Heart left ventricle (tissue), 16 donors: ENCODE data around the gene ARRDC4. TPM values are rescaled to one million over a fixed set of nuclear protein-coding genes. Genes with fewer than 3 reads are reported as not detected.

Experiments
- ATAC-seq, 4 donors: fragments of 200-7000 bp; cut with Tn5 transposase; one replicate each; pipeline ENCODE4 v1.9.1; 2020 to 2022; ENCODE audit warnings: moderate library complexity in 4 of 4, mild to moderate bottlenecking in 3 of 4, moderate number of reproducible peaks in 1 of 4
- DNase-seq, 5 donors: peaks; one replicate each; pipeline ENCODE4 v3.0.0-alpha.2; 2020
- H3K27ac ChIP-seq, 12 donors: fragments of 200-600 bp; sonication (generic) in 4 of 12; one replicate each; pipeline versions ENCODE4 v1.5.0 to v1.8.0; 2016 to 2022; ENCODE audit warnings: mild to moderate bottlenecking in 2 of 12
- H3K27me3 ChIP-seq, 9 donors: fragments of 200-600 bp; sonication (generic) in 2 of 9; one replicate each; pipeline versions ENCODE4 v1.5.1 to v1.8.0; 2016 to 2022; ENCODE audit warnings: mild to moderate bottlenecking in 3 of 9
- H3K36me3 ChIP-seq, 9 donors: fragments of 200-600 bp; sonication (generic) in 2 of 9; one replicate each; pipeline versions ENCODE4 v1.5.0 to v1.8.0; 2018 to 2022; ENCODE audit warnings: mild to moderate bottlenecking in 2 of 9
- H3K4me1 ChIP-seq, 12 donors: fragments of 200-600 bp; sonication (generic) in 4 of 12; one replicate each; pipeline versions ENCODE4 v1.5.0 to v1.8.0; 2016 to 2022; ENCODE audit warnings: mild to moderate bottlenecking in 3 of 12
- H3K4me3 ChIP-seq, 12 donors: fragments of 200-600 bp; sonication (generic) in 4 of 12; one replicate each; pipeline versions ENCODE4 v1.5.0 to v1.8.0; 2017 to 2022; ENCODE audit warnings: mild to moderate bottlenecking in 9 of 12, moderate library complexity in 4 of 12
- H3K9me3 ChIP-seq, 12 donors: fragments of 200-600 bp; sonication (generic) in 4 of 12; one replicate each; pipeline versions ENCODE4 v1.5.0 to v1.8.0; 2016 to 2022; ENCODE audit warnings: mild to moderate bottlenecking in 1 of 12
- POLR2A ChIP-seq, 2 donors: fragments of 450-650 bp; IDR thresholded peaks; one replicate each; pipeline ENCODE4 v1.6.1; 2017; ENCODE audit warnings: antibody characterized with exemption in 2 of 2, mild to moderate bottlenecking in 2 of 2, moderate library complexity in 2 of 2
- WGBS, 4 donors: extraction: QIAGEN DNeasy Blood & Tissue Kit in 2 of 4; methylation state at CpG; one replicate each; pipeline versions ENCODE4 v1.1.5 to v1.1.7; 2013 to 2018; 5-methylcytosine and 5-hydroxymethylcytosine counted together
- intact Hi-C, 10 donors: fragments of 100-400 bp; cut with DNase I; formaldehyde crosslinking; loops; one replicate each; pipeline versions ENCODE4 v1.11.1 to v1.14.2; 2022
- polyA plus RNA-seq, 2 donors: library from polyadenylated mRNA; stranded (reverse); fragments of 200-250 nt; gene quantifications; one replicate each; pipeline ENCODE4 v1.2.3, GENCODE V29; 2013
- total RNA-seq, 9 donors: library from RNA; depleted of rRNA in 2 of 9; stranded (reverse); fragments of >200 nt in 2 of 9; fragmentation: NEBNext Ultra II Directional in 3 of 9; extraction: Animal tissue kit (Norgen Biotek cat#: 25700) in 3 of 9; gene quantifications; one replicate each; pipeline versions ENCODE4 v1.1.0 to v1.2.4, GENCODE V29; 2016 to 2023
- TF ChIP-seq, protein P1 (sequence below), 12 donors: fragments of 200-600 bp; sonication (generic) in 4 of 12; IDR thresholded peaks; one replicate each; pipeline versions ENCODE4 v1.5.0 to v1.8.0; 2018 to 2022; ENCODE audit warnings: antibody characterized with exemption in 12 of 12, mild to moderate bottlenecking in 5 of 12
- donor health status: ischemic (EF 13 %, LVEDD 7.1; RV severe dilation, severe dysfunction).
- donor health status: healthy with polysubstance abuse.
- donor health status: DM: no; HTN: yes; CAD: no.
- donor health status: DM: no; HTN: no; CAD: no.
- donor health status: ischemic (EF 25% LVEDD 6.9; RV normal size, moderate dysfunction).
- donor health status: ischemic (EF 25% LVEDD 5.7; RV mildly dilated, moderate dysfunction).
- donor health status: healthy.
- donor health status: DM: yes; HTN: yes; CAD: no.
- donor health status: ischemic (EF 35%, LVEDD 5.7; RV mildly dilated, moderate dysfunction).
- donor health status: nonischemic (EF 11% LVEDD 7.7; RV severe dilation, severe dysfunction).
- donor health status: DM: yes; HTN: yes; CAD: no.
- donor health status: PGD.
- donor health status: ischemic (EF 29% LVEDD 5.4; RV normal size, mild dysfunction).
- donor health status: nonischemic (EF 23%, LVEDD 6.1; RV moderate dilation, normal function).

The ARRDC4 gene
- total and polyA plus RNA-seq, 11 donors, result 9.7 to 49.6 (median 18.2) TPM

GRCh38 chr15:97994236-97994635 lies 33.7 kb downstream of the ARRDC4 start:
- H3K9me3 ChIP-seq, result no peaks in the 10 kb centered on the region
- no peaks in the 10 kb centered on the region for H3K27me3 ChIP-seq
- peaks cover 0 to 25% (median 7%) of the 10 kb centered on the region in 12 donors for H3K4me1 ChIP-seq
- no peak overlapping the region for H3K27ac ChIP-seq
- H3K36me3 ChIP-seq, result no peaks in the 10 kb centered on the region
- DNase-seq (no peak), ATAC-seq (no peak)
- no peak overlapping the region for H3K4me3 ChIP-seq
- intact Hi-C loops, result loop anchor here in 1 of 10 donors (10.0 kb wide), 1 partner anchor 59 kb away; no protein-coding TSS in a partner anchor
- TF ChIP-seq, protein P1, sequence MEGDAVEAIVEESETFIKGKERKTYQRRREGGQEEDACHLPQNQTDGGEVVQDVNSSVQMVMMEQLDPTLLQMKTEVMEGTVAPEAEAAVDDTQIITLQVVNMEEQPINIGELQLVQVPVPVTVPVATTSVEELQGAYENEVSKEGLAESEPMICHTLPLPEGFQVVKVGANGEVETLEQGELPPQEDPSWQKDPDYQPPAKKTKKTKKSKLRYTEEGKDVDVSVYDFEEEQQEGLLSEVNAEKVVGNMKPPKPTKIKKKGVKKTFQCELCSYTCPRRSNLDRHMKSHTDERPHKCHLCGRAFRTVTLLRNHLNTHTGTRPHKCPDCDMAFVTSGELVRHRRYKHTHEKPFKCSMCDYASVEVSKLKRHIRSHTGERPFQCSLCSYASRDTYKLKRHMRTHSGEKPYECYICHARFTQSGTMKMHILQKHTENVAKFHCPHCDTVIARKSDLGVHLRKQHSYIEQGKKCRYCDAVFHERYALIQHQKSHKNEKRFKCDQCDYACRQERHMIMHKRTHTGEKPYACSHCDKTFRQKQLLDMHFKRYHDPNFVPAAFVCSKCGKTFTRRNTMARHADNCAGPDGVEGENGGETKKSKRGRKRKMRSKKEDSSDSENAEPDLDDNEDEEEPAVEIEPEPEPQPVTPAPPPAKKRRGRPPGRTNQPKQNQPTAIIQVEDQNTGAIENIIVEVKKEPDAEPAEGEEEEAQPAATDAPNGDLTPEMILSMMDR (IDR thresholded peaks at IDR 0.05), result no peak
- TF ChIP-seq POLR2A (IDR thresholded peaks at IDR 0.05), result no peak
- WGBS, 4 donors, result 87 to 98% (median 93%) methylated on average over 3 of the region's 3 CpGs

DNA sequence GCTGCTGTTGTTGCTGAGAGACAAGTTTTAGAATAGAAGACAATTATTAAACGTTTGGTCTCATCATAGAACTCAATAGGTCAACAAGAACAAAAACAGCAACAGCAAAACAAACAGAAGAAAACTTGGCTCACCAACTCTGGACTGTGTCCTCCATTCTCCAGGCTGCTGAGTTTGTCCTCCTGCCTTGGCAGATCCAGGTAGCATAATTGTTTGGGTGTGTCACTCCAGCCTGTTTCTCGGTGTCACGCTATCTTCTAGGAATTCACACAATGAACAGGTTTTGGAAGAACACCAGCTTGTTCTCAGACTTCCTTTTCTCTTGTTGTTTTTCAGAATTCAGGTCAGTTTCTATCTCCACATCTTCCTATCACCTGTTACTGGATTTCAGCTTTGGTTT lies 34.7 kb downstream of the ARRDC4 start:
- Histone ChIP-seq H3K36me3 (no peaks in the 10 kb centered on the region), H3K4me3 (no peak overlapping the region), H3K9me3 (no peaks in the 10 kb centered on the region), H3K27me3 (no peaks in the 10 kb centered on the region), H3K4me1 (peaks cover 0 to 25% (median 7%) of the 10 kb centered on the region in 12 donors), H3K27ac (peak overlapping the region in 1 of 12 donors; percentile 61)
- 76 to 87% (median 82%) methylated on average over 3 of the region's 3 CpGs for WGBS, 4 donors
- intact Hi-C loops, result loop anchor here in 1 of 10 donors (10.0 kb wide), 1 partner anchor 60 kb away; no protein-coding TSS in a partner anchor
- no peak for TF ChIP-seq POLR2A (IDR thresholded peaks at IDR 0.05)
- TF ChIP-seq, protein P1 (IDR thresholded peaks at IDR 0.05), result no peak
- DNase-seq (no peak), ATAC-seq (no peak)

DNA sequence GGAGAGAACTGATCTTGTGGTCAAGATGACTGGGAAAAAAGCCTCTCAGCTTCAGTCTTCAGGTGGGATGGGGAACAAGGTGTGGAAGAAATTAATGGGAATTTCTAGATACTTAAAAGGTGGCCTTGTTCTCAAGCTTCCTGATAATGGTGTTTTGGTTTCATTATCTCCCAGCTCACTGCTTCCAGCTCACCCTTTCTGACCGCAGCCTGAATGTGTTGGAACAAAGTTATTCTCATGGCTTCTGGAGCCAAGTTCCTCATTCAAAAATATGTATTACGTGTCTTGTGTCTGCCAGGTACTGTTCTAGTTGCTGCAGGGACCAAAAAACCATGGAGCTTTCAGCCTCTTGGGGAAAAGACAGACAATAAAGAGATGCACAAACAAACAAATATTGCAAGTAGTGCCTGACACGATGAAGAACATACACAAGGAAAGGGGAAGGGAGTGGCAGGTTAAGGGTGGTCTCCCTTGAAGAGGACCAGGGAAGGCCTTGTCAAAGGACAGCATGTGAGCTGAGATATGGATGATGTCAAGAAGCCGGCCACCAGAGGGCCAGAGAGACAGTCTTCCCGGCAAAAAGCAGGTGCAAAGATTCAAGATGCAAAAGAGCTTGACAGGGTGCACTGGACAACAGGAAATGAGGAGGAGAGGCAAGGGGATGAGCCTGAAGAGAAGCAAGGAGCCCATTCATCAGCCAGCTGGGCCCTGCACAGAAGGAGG lies 35.5 kb downstream of the ARRDC4 start:
- H3K4me1 ChIP-seq, result peaks cover 0 to 25% (median 7%) of the 10 kb centered on the region in 12 donors
- ATAC-seq (no peak), DNase-seq (no peak)
- TF ChIP-seq, protein P1 (IDR thresholded peaks at IDR 0.05), result peak in 8 of 12 donors; percentile 8 to 32 (median 14)
- no peak for TF ChIP-seq POLR2A (IDR thresholded peaks at IDR 0.05)
- H3K27ac ChIP-seq, result peak overlapping the region in 1 of 12 donors; percentile 61
- WGBS, 4 donors, result 43 to 54% (median 48%) methylated on average over 5 of the region's 5 CpGs
- intact Hi-C loops, result loop anchor here in 1 of 10 donors (10.0 kb wide), 1 partner anchor 61 kb away; no protein-coding TSS in a partner anchor
- H3K36me3 ChIP-seq, result no peaks in the 10 kb centered on the region
- no peak overlapping the region for H3K4me3 ChIP-seq
- H3K9me3 ChIP-seq, result no peaks in the 10 kb centered on the region
- H3K27me3 ChIP-seq, result no peaks in the 10 kb centered on the region

GRCh38 chr15:97998307-97999071 lies 38.0 kb downstream of the ARRDC4 start:
- H3K27me3 ChIP-seq, result no peaks in the 10 kb centered on the region
- H3K4me1 ChIP-seq, result peaks cover 0 to 14% (median 5%) of the 10 kb centered on the region in 12 donors
- DNase-seq (no peak), ATAC-seq (no peak)
- no peaks in the 10 kb centered on the region for H3K36me3 ChIP-seq
- peak overlapping the region in 1 of 12 donors; percentile 14 for H3K27ac ChIP-seq
- intact Hi-C loops, result loop anchor here in 1 of 10 donors (10.0 kb wide), 1 partner anchor 64 kb away; no protein-coding TSS in a partner anchor
- no peak for TF ChIP-seq POLR2A (IDR thresholded peaks at IDR 0.05)
- TF ChIP-seq, protein P1 (IDR thresholded peaks at IDR 0.05), result no peak
- WGBS, 4 donors, result 81 to 86% (median 86%) methylated on average over 5 of the region's 5 CpGs
- H3K9me3 ChIP-seq, result no peaks in the 10 kb centered on the region
- no peak overlapping the region for H3K4me3 ChIP-seq
